ENCODE measurements around the gene TRIP6. TPM values are rescaled to one million over a fixed set of nuclear protein-coding genes. Genes with fewer than 3 reads are reported as not detected.

The TRIP6 gene
- total RNA-seq, 3 donors from 2014 or later (not counting 1 experiment from before 2014, with no cell fraction given), result 1.1 to 3.5 (median 1.5) TPM

DNA sequence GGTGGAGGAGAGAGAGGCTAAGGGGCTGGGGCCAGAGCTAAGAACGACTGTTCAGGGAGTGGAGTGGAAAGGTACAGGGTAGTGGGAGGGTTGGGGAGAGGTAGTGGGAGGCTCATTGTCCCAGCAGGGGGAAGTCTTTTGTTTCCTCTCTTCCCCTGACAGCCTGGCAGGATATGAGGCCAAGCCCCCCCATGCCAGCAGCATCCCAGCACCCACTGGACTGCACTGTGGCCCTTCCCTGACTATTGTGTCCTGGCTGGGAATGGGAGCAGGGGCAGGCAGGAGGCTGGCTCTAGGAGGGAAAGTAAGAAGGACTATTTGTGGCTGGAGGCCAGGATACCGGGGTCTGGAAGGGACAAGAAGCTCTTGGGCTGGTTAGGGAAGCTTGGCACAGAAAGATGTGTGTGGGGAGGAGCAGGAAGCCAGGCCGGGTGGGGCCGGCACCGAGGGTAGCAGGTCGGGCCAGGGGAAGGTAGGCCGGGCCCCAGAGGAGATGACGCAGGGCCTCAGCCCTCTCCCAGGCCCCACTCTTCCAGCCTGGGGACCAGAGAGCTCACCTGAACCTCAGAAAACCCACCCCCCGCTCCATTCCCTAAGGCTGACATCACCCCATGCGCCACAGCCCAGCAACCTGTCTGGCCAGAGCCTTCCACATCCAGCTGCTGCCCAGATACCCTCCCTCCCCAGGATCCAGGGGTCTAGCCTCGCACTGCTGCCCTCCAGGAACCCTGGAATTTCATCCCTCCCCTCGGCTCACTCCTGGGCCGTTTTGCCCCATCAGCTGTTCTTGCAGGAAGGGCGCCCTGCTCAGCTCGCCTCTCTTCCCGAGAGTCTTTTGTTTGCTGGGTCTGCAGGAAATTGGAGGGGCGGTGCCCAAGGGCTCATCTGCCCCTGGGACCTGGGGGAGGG lies 31.0 kb upstream of the TRIP6 start:
- peak overlapping the region in 1 of 2 donors; percentile 0 for H3K27ac Mint-ChIP-seq
- WGBS (ENCODE audit: insufficient coverage), result 52% methylated on average over 17 of the region's 17 CpGs
- Histone ChIP-seq H3K4me3 (ENCODE audit: low read length) (no peak overlapping the region), H3K27ac (ENCODE audit: low read length) (no peak overlapping the region), H3K4me1 (ENCODE audit: control insufficient read depth, insufficient read depth, low read length) (peaks cover 15% of the 10 kb centered on the region), H3K9me3 (ENCODE audit: control insufficient read depth, insufficient read depth, low read length) (no peaks in the 10 kb centered on the region), H3K36me3 (ENCODE audit: control insufficient read depth, insufficient read depth, low read length) (no peaks in the 10 kb centered on the region), H3K27me3 (ENCODE audit: control insufficient read depth, insufficient read depth, low read length) (no peaks in the 10 kb centered on the region)
- no peak for DNase-seq
- no peaks in the 10 kb centered on the region for H3K9me3 Mint-ChIP-seq
- peaks cover 0 to 7% of the 10 kb centered on the region in 2 donors for H3K27me3 Mint-ChIP-seq (ENCODE audit: low read depth in 2 of 2)
- peaks cover 5 to 14% of the 10 kb centered on the region in 2 donors for H3K4me1 Mint-ChIP-seq
- no peak for TF ChIP-seq CTCF (IDR thresholded peaks at IDR 0.05)
- peak overlapping the region; percentile 63 for H3K4me3 Mint-ChIP-seq
- no peaks in the 10 kb centered on the region for H3K36me3 Mint-ChIP-seq
- intact Hi-C loops (cut with micrococcal nuclease), result no loop called here
- ATAC-seq, result no peak

- ATAC-seq, result no peak
These were observed 30.4 kb upstream of the TRIP6 start for GRCh38 chr7:100836812-100837098.

DNA sequence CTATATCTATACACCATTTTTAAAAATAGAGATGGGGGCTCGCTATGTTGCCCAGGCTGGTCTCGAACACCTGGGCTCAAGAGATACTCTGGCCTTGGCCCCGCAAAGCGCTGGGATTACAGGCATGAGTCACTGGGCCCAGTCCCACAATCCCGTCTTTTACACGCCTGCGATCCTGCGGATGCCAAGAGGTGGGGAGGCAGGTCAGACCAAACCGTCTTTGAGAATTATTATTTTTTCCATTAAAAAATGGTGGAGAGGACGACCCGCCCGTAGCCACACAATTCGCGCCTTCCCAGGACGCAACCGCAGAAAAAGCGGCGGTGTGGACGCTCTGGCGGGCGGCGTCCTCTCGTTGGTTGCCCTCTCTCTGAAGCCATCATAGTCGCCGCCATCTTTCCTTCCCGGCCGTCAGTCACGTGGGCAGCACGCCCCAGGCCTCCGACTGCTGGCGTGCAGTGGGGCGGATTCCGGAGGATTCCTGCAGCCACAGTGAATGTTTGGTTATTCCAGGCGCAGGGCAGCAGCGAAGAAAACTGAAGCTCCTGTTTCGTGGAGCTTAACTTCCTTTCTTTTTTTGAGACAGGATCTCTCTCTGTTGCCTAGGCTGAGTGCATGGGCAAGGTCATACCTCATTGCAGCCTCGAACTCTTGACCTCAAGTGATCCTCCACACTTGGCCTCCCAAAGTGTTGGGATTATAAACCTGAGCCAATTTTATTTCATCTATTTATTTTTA lies 29.9 kb upstream of the TRIP6 start:
- Histone ChIP-seq H3K27ac (ENCODE audit: low read length) (peak overlapping the region; percentile 37), H3K36me3 (ENCODE audit: control insufficient read depth, insufficient read depth, low read length) (no peaks in the 10 kb centered on the region), H3K9me3 (ENCODE audit: control insufficient read depth, insufficient read depth, low read length) (no peaks in the 10 kb centered on the region), H3K4me3 (ENCODE audit: low read length) (peak overlapping the region; percentile 55), H3K27me3 (ENCODE audit: control insufficient read depth, insufficient read depth, low read length) (no peaks in the 10 kb centered on the region), H3K4me1 (ENCODE audit: control insufficient read depth, insufficient read depth, low read length) (peaks cover 15% of the 10 kb centered on the region)
- DNase-seq, result peak; percentile 65 to 87
- intact Hi-C loops (cut with micrococcal nuclease), result no loop called here
- H3K4me1 Mint-ChIP-seq, result peaks cover 5 to 14% of the 10 kb centered on the region in 2 donors
- TF ChIP-seq CTCF (IDR thresholded peaks at IDR 0.05), result no peak
- peak; percentile 86 to 99 (median 97) for ATAC-seq
- H3K36me3 Mint-ChIP-seq, result no peaks in the 10 kb centered on the region
- H3K9me3 Mint-ChIP-seq, result no peaks in the 10 kb centered on the region
- H3K27me3 Mint-ChIP-seq (ENCODE audit: low read depth in 2 of 2), result peaks cover 0 to 4% of the 10 kb centered on the region in 2 donors
- H3K27ac Mint-ChIP-seq, result peak overlapping the region; percentile 67 to 72
- WGBS (ENCODE audit: insufficient coverage), result 7% methylated on average over 37 of the region's 37 CpGs
- H3K4me3 Mint-ChIP-seq, result peak overlapping the region; percentile 84

More at GRCh38 chr7:100836812-100837098, 30.4 kb upstream of the TRIP6 start:
- Mint-ChIP-seq H3K27me3 (ENCODE audit: low read depth in 2 of 2) (peaks cover 0 to 5% of the 10 kb centered on the region in 2 donors), H3K4me3 (peak overlapping the region; percentile 84), H3K36me3 (no peaks in the 10 kb centered on the region), H3K27ac (peak overlapping the region in 1 of 2 donors; percentile 72), H3K9me3 (no peaks in the 10 kb centered on the region), H3K4me1 (peaks cover 5 to 14% of the 10 kb centered on the region in 2 donors)
- Histone ChIP-seq H3K9me3 (ENCODE audit: control insufficient read depth, insufficient read depth, low read length) (no peaks in the 10 kb centered on the region), H3K4me1 (ENCODE audit: control insufficient read depth, insufficient read depth, low read length) (peaks cover 15% of the 10 kb centered on the region), H3K27me3 (ENCODE audit: control insufficient read depth, insufficient read depth, low read length) (no peaks in the 10 kb centered on the region), H3K4me3 (ENCODE audit: low read length) (peak overlapping the region; percentile 55), H3K36me3 (ENCODE audit: control insufficient read depth, insufficient read depth, low read length) (no peaks in the 10 kb centered on the region), H3K27ac (ENCODE audit: low read length) (peak overlapping the region; percentile 37)
- DNase-seq, result no peak
- no peak for TF ChIP-seq CTCF (IDR thresholded peaks at IDR 0.05)
- 74% methylated on average over 5 of the region's 6 CpGs for WGBS (ENCODE audit: insufficient coverage)
- intact Hi-C loops (cut with micrococcal nuclease), result no loop called here
